ENCODE data around the gene ATP9A. TPM values are rescaled to one million over a fixed set of nuclear protein-coding genes. Genes with fewer than 3 reads are reported as not detected.
"Not testable (repeated sequence)": the region's sequence is repeated elsewhere in the genome, so short reads cannot be mapped to it uniquely, and the experiment has no call there.

The ATP9A gene
- total RNA-seq, 1 donor from 2014 or later, result 39.7 TPM

- DNase-seq, result no peak
Observed at GRCh38 chr20:51569815-51570738, 198.1 kb downstream of the ATP9A start.

DNA sequence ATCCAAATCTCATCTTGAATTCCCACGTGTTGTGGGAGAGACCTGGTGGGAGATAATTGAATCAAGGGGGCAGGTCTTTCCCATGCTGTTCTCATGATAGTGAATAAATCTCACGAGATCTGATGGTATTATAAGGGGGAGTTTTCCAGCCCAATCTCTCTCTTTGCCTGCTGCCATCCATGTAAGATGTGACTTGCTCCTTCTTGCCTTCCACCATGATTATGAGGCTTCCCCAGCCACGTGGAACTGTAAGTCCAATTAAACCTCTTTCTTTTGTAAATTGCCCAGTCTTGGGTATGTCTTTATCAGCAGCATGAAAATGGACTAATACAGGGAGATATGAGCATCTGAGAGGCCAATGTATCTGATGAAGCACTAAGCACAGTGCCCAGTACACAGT lies 199.7 kb downstream of the ATP9A start:
- DNase-seq, result not testable (repeated sequence)

DNA sequence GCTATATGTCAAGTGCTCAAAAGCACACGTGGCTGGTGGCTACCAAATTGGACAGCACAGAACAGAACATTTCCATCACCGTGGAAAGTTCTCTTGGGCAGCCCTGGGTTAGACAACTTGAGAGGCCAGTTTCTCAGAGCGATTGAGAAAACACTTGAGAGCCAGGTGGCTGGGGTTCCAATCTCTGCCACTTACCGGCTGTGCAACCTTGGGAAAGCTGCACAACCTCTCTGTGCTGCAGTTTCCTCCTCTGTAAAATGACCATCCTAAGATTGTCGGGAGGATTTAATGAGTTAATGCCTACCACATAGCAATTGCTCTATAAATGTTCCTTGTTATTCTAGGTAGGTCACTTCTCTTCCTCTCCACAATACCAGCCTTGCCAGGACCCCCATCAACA lies 200.6 kb downstream of the ATP9A start:
- no peak for DNase-seq

DNA sequence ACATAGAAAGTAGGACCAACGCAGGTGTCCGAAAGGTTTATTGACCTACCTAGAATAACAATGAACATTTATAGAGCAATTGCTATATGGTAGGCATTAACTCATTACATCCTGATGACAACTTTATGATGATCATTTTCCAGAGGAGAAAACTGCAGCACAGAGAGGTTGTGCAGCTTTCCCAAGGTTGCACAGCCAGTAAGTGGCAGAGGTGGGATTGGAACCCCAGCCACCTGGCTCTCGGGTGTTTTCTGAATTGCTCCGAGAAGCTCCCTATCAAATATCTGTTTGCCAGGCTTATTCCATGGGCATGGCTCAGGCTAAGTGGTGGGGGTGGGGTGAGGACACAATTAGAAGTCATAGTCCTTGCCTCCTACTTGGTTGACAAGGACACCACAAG lies 201.6 kb downstream of the ATP9A start:
- DNase-seq, result no peak

GRCh38 chr20:51565298-51566144 lies 202.7 kb downstream of the ATP9A start:
- DNase-seq, result no peak

GRCh38 chr20:51563486-51564332 lies 204.5 kb downstream of the ATP9A start:
- peak; percentile 91 for DNase-seq

DNA sequence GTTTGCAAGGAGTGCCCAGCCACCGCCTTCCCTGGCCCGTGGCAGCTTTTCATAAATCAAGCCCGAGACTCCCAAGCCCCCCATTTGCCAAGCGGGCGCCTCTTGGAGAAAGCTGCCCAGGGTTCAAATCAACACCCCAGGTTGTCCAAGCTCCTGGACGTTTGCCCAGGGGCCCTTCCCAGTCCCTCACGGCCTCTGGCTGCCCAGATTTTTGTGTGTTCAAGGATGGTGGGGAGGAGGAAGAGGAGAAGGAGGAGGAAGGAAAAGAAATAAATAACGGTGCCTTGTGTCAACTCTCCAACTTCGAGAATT lies 205.1 kb downstream of the ATP9A start:
- no peak for DNase-seq

DNA sequence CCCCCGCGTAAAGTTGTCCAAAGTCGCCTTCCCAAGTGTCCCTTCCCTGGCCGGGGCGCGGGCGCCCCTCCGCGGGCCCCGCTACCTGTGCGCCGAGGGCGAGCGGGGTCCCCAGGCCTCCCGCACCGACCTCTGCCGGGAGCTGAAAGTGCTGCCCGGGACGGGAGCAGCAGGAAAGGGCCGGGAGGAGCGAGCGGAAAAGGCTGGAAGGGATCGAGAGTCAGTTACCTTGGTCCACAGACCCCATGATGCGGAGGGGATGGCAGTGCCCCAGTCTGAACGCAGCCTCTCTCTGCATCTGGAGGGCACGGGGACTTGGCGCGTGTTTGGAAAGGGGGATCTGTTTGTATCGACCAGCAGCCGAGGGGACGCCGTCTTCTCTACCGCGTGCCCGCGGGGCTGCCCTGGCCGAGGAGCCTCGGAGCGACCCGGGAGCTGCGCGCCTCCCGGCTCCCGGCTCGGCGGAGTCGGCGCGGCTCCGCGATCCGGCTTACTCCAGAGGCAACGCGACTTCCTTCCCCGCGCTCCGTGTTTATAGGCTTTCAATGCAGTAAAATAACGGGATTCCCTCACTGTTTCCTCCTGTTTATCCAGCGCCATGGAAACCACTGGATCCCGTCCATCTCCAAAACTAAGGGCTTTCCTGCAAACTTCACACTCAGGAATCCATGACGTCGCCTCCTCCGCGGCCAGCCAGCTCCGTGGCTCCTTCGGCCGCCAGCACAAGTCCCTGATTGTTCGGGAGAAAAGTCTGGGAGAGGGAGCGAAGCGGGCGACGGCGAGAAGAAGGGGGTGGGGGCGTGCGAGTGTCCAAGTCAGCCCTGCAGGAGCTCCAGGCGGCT lies 205.6 kb downstream of the ATP9A start:
- peak; percentile 98 for DNase-seq

DNA sequence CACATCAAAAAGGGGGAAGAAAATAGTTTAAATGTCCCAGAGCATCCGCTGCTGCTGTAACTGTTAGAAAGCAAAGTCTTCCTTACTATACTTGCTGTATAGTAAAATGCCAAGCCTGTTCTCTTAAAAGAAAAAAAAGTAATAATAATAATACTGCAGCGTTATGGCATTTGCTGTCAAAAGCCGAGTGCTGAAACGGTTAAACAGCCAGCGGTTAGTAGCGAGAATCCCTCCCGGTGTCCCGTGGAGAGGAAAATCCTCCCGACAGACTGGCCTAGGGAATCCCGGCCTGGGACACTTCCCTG lies 206.2 kb downstream of the ATP9A start:
- no peak for DNase-seq

- DNase-seq, result peak; percentile 19
Observed at GRCh38 chr20:51560550-51561307, 207.5 kb downstream of the ATP9A start.

- DNase-seq, result no peak
Observed at GRCh38 chr20:51560042-51560441, 208.1 kb downstream of the ATP9A start.

DNA sequence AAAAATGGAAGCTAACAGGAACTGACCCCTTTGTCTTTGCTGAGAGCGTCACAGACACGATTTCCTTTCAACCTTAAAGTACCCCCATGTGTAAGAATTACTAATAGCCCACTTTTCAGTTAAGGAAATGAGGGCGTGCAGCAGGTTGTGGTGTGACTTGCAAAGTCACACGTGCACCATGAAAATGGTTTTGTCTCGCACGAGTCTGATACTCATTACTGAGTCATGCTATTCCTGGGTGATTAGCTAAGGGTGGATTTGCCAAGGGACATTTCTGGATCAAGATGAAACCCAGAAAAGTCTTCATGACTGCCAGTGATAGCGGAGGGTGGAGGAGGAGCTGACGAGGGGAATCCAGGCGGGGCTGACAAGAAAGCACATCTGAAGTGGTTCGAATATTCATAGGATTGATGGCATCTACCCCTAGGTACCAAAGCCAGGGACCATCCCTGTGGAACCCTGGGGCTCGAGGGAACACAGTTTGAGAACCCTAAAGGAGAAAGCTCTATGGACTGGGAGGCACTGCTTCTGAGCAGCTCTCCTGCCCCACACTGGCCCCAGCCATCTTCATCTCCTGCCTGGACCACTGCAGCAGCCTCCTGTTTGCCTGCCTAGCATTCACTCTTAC lies 213.5 kb downstream of the ATP9A start:
- peak; percentile 88 for DNase-seq

DNA sequence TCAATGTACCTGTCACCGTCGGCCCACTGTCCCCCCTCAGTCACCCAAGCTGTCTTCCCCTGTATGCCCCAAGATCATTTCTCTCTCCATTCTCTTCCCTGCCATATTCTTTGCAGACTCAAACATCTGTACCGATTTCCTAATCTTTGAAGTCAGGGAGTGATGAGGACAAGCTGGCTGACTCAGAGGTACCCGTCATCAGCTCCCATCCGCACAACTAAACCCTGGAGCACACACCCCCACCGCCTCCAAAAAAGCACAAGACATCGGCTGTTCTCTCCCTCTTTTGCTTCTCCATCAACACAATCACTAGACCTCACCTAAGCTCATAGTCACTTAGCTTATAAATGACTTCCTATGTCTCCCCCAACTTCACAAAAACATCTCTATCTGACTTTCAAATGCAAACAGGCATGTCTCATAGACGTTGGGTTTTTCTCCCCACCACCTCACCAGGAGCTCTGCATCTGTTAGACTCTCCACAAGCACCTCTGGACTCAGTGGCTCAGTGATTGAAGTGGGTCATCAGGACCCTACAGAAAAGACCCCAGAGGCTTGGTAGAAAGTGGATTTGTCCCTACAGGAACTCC lies 214.2 kb downstream of the ATP9A start:
- peak; percentile 39 for DNase-seq

DNA sequence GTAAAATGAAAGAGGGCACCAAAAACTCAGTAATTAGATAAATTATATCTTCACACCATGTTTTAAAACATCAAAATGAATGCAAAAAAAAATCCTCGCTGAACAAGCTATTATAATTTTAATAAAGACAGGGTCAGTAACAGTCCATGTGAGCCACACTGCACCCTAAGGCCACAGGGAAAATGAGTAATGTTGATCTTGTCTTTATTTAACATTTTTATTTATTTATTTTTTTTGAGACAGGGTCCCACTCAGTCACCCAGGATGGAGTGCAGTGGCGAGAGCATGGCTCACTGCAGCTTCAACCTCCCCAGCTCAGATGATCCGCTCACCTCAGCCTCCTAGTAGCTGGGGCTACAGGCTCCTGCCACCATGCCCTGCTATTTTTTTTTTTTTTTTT lies 217.0 kb downstream of the ATP9A start:
- DNase-seq, result no peak

DNA sequence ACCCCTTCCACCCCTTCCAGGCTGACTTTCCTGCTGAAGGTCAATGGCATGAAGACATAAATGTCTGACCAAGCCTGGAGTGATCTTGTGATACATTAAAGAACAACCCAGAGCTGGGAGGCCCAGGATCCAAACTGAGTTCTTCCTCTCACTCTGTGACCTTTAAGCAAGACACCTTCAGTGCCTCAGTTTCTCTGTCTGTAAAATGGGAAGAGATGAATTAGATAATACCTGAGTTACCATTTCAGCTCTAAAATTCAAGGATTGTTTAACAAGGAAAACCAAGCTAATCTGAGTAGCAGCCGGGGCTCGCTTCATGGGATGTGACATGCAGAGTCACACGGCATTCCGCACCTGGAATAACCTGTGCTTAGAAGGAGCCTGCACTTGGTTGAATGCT lies 218.7 kb downstream of the ATP9A start:
- DNase-seq, result no peak

- no peak for DNase-seq
Observed at GRCh38 chr20:51547951-51548350, 220.2 kb downstream of the ATP9A start.
